ENCODE data around the gene OR10G2.

Gene OR10G2

GRCh38 chr14:21589317-21589716, 45.4 kb downstream of the OR10G2 start:
- H3K27ac ChIP-seq: no peak overlapping the region
- no peak for TF ChIP-seq ZFX (IDR thresholded peaks at IDR 0.05)
- TF ChIP-seq, protein P1, sequence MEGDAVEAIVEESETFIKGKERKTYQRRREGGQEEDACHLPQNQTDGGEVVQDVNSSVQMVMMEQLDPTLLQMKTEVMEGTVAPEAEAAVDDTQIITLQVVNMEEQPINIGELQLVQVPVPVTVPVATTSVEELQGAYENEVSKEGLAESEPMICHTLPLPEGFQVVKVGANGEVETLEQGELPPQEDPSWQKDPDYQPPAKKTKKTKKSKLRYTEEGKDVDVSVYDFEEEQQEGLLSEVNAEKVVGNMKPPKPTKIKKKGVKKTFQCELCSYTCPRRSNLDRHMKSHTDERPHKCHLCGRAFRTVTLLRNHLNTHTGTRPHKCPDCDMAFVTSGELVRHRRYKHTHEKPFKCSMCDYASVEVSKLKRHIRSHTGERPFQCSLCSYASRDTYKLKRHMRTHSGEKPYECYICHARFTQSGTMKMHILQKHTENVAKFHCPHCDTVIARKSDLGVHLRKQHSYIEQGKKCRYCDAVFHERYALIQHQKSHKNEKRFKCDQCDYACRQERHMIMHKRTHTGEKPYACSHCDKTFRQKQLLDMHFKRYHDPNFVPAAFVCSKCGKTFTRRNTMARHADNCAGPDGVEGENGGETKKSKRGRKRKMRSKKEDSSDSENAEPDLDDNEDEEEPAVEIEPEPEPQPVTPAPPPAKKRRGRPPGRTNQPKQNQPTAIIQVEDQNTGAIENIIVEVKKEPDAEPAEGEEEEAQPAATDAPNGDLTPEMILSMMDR (conservative IDR thresholded peaks at IDR 0.05): no peak

All from C4-2B (cell line).